ENCODE results near the gene FGD6.

DNA sequence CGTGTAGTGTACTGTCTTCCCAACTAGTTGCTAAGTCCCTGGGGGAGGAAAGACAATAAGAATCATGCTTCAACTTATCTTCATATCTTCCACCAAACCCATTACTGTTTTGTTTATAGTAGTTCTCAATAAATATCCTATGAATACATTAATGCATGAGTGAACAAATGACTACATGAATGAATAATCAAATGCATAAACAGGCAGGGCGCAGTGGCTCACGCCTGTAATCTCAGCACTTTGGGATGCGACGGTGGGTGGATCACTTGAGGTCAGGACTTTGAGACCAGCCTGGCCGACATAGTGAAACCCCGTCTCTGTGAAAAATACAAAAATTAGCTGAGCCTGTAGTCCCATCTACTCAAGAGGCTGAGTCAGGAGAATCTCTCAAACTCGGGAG, 111.7 kb downstream of the FGD6 start:
- TF ChIP-seq CTCF (IDR thresholded peaks at IDR 0.05) (no peak), POLR2A (IDR thresholded peaks at IDR 0.05) (no peak)

Measured in ovary (tissue), 3 donors.